Eye (tissue), 1 donor: ENCODE data around the gene KRT72.
"Not testable (repeated sequence)": the region's sequence is repeated elsewhere in the genome, so short reads cannot be mapped to it uniquely, and the experiment has no call there.

Experiments
- DNase-seq: peaks from one replicate; pipeline ENCODE4 v3.0.0-alpha.2; 2015

Gene KRT72

DNA sequence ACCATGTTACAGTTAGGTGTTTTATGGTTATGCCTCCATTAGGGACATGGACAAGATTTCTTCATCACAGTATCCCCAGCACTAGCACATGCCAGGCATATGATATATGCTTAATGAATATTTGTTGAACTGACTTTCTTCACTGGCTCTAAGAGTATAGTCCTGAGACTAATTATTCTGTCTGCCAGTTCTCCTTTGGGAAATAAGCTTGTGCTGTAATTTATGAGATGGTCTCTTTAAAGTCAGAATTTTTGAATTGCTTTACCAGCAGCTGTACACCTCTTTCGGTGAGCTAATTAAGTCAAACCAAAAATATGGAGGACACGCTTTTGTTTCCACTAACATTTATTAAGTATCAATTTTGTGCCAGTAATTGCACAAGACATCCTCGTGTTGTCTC is 4.8 kb upstream of the KRT72 start:
- DNase-seq: no peak

DNA sequence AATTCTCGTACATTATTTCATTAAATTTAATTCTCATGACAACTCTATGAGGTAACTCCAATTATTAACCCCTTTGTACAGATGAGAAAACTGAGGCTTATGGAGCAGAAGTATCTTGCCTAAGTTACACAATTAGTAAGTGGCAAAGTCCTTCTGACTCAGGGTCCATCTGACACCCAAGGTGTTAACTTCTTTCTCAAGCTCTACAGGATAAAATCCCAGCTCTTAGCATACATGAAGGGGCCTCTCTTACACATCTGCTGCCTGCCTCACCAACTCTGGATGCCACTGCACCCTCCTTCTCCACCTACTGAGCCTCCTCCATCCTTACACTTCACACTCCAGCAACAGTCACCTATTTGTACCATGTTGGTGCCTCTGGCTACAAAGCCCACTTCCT is 4.3 kb upstream of the KRT72 start:
- no peak for DNase-seq

DNA sequence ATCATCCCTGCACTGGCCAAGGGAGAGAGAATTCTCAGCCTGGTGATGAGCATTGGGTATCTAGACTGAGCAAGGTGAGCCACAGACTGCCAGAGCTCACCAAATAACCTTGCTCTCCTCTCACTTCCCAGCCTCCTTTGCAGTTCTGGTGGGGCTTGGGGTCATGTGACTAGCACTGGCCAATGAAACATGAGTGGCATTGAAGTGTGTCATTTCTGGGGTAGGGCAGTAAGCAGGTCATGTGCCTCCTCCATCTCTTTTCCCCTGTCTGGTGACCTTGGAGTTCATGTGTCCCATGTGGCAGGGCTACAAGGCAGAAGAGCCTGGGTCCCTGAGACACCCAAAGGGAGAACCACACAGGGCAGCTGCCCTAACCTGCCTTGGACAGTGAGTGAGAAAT is 3.6 kb upstream of the KRT72 start:
- DNase-seq: no peak

DNA sequence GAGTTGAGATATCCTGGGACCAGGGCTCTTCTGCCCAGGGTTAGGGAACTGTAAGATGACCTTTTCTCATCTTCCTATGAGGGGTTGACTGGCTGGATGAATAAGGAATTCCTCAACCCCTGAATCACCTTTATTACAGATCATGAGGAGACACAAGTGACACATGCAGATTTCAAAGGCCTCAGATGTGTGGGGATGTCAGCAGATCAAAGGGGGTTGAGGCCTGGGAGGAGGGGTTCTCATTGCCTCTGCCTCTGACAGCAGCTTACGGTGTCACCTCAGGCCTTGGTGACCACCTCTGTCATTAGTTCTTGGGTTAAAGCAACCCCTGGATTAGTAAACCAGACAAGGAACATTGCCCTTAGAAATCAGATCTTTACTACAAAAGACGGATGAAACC is 2.1 kb upstream of the KRT72 start:
- no peak for DNase-seq

DNA sequence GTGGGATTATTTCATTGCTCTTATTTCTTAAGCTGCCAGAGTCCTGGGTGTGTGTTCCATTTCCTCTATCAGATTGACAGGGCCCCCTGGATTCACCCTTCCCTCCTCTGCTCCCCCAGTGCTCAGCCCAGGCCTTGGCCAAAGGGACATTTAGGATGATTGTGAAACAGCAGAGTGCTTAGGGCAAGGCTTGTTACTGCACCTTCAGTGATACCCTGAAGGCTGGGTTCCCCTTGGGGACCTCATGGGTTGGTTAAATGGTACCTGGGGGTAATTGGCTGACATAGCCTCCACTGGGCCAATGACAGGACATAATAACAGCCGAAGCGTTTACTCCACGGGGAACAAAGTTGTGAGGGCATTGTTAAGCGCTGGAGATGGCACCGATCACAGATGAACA is 1.3 kb upstream of the KRT72 start:
- DNase-seq: no peak

DNA sequence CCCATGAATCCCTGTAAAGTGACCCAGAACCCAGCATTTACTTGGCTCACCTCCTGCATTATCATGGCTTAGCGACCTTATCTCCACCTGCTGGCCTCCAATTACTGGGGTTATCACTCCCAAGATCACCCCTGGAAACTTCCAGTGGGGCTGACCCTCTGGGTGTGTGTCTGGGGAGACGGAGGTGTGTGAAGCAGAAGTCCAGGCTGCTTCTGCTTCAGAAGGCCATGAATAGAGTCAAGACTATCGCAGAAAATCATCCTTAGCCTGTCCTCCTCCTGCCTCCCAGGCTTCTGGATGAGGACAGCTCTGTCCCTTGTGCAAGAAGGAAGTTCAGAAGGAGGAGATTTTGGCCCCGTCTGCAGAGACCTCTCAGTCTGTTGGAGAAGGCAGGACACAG is 408 bp upstream of the KRT72 start:
- DNase-seq: no peak

DNA sequence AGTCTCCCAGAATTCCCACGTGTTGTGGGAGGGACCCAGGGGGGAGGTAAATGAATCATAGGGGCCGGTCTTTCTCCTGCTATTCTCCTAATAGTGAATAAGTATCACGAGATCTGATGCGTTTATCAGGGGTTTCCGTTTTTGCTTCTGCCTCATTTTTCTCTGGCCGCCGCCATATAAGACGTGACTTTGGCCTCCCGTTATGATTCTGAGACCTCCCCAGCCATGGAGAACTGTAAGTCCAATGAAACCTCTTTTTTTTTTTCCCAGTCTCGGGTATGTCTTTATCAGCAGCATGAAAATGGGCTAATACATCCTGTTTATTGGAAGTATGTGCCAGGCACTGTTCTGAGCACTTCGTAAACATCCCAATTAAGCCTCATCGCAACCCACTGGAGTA is 788 bp downstream of the KRT72 start:
- DNase-seq: no peak

DNA sequence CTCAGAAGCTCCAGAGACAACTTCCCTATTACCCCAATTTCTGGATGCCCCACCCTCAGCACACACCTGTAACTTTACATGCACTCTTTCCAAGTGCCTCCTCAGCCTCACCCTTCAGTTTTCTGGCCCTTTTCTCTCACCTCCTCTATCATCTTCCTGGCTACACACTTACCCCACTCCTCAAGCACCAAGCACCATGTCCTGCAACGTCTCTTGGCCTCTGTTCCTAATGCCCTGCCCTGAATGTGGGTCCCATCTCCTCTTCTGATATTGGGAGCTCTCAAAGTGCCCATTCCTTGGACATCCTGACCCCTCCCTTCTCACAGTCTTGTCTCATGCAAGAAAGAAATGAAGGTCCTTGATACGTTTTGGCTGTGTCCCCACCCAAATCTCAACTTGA is 1.2 kb downstream of the KRT72 start:
- DNase-seq: no peak

DNA sequence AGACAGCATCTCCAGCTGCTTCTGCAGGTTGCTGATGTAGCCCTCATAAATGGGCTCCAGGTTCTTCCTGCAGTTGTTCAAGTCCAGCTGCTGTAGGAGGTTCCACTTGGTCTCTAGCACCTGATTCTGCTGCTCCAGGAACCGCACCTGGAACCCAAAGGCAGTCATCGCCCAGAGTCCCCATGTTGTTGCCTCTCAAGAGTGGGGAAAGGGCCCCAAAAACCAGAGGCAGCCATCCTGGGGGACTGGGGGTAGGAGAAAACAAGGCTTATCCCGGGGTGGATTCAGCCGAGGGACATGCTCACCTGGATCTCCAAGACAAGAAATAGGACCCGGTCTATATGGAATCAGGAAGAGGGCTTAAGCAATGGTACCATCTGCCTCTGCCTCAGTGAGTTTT is 2.3 kb downstream of the KRT72 start:
- no peak for DNase-seq

DNA sequence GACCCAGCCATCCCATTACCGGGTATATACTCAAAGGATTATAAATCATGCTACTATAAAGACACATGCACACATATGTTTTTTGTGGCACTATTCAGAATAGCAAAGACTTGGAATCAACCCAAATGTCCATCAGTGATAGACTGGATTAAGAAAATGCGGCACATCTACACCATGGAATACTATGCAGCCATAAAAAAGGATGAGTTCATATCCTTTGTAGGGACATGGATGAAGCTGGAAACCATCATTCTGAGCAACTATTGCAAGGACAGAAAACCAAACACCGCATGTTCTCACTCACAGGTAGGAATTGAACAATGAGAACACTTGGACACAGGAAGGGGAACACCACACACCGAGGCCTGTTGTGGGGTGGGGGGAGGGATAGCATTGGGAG is 7.0 kb downstream of the KRT72 start:
- DNase-seq: not testable (repeated sequence)

DNA sequence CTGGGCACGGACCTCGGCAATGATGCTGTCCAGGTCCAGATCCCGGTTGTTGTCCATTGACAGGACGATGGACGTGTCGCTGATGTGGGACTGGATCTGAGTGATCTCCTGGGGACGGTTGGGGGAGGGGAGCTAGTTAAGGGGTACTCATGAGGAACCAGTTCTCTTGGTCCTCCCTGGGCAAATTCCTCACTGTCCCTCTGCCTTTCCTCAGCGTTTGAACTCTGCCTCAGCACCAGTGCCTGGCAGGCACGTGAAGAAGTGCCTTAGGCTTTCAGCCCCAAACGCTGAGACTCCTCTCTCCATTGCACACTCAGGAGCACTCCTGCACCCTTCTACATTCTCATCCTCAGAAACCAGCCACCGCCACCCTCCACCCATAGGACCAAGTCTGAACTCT is 9.7 kb downstream of the KRT72 start:
- DNase-seq: no peak

DNA sequence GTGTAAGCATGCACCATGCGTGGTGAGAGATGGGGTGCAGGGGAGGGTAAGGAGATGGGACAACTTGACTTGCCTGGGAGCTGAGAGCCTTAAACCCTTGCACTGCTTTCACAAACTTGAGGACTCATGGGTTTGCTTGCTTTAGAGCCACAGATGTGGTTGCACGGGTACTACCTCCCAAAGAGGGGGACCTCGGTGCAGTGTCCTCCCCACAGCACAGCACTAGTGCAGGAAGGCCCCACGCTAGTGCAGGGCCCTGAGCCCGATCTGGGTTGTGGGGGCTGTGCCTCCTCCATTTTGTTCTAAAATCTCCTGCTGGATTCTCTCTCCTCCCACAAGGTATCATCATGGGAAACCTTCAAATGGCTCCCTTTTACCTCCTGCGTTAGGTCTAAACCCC is 11.2 kb downstream of the KRT72 start:
- no peak for DNase-seq

DNA sequence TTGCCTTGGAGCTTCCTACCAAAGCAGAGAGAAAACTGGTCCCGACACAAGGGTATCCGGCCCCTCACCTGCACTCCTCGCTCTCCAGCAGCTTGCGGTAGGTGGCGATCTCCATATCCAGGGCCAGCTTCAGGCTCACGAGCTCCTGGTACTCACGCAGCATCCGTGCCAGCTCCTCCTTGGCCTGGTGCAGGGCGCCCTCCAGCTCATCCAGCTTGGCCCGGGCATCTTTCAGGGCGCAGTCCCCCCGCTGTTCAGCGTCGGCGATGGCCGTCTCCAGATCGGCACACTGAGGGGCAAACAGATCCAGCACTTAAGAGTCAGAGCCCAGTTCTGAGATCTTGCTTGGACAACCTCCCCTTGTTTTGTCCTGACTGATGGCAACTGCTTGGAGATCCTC is 13.7 kb downstream of the KRT72 start:
- DNase-seq: no peak

DNA sequence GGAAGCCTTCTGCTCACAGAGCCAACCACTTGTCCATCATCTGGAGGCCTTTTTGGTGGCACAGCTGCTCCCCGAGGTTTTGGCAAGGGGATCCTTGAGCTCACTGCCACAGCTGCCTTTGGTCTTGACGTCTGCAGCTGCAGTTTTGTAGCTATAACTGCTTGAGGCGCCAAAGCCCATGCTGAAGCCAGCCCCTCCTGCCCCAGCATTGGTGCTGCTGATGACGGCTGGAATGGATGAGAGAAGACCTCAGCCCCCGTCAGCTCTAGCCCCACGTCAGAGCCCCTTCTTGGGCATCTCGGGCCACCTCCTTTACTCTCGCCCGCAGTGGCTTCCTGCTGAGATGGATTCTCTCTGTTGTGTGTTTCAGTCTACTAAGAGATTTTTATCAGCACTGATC is 15.3 kb downstream of the KRT72 start:
- DNase-seq: no peak

DNA sequence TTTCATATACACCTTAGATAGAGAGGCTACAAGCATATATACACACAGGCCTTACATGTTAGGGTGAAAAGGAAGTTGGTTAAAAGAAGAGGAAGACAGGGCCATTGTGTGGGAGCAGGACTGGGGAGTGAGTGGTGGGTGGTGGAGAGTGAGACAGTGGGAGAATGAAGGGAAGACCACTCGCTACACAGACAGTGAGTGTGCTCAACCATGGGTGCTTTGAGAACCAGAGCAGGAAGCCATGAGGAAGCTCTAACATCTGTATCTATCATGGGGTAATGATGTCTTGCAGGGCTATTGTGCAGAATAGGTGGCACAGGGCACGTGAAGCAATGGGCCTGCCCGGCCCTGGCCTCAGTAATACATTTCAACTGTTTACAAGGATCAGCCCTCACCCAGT is 16.2 kb downstream of the KRT72 start:
- no peak for DNase-seq

DNA sequence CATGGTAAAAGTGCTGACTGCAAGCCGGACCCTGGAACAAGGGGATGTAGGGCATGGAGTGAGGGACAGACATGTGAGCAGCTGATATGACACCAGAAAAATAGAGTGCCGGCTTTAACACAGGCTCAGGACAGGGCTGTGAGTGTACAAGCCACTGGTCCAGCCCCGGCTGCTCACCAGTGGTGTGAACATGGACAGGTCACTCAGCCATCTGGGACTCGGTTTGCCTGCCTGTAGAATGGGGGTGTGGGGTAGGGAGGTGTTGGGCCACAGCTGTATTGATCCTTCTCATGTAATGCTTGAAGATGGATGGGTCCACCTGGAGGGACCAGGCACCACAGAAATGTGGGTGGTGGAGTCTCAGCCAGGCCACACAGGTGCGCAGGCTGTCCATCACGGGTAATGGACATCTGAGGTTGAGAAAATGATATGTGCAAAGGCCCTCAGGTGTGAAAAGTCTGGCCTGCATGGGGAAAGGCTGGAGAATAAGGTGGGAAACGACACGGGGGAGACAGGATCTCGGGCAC is 17.0 kb downstream of the KRT72 start:
- no peak for DNase-seq

DNA sequence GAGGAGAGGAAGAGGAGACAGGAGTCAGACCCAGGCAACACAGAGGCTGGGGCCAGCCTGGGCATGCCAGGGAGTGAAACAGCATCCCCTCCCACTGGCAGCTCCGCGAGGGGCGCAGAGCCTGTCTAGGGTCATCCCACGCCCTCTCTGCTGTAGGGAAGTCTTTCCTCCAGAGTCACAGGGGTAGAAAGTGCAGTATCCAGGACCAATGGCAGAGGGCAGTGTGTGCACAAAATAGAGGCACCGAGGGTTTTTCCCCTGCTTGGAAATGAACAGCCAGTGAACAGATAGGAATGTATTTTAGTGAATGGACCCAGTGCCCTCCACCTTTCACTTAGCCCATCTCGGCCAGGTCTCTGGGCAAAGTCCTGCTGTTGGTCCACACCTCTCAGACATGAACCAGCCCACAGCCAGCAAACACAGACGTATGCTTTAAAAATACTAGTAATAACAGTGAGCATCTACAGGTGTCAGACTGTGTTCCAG is 18.2 kb downstream of the KRT72 start:
- peak; percentile 84 for DNase-seq

DNA sequence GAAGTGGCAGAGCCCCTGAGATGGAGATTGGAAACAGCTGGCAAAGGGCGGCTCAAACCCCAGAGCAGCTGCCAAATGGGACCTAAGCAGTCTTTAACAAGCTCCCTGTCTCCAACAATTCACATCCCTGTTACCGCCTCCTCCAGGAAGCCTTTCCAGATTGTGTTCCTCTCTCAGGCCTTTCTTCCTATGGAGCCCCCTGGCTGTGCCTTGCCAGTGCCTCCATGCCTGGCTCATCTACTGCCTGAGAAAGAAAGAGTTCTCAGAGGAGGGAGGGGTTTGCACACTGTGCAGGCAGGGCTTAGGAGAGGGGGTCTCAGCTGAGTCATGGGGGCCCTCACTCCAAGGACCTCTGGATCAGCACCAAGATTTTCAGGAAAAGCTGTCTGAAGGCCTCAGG is 18.8 kb downstream of the KRT72 start:
- no peak for DNase-seq

DNA sequence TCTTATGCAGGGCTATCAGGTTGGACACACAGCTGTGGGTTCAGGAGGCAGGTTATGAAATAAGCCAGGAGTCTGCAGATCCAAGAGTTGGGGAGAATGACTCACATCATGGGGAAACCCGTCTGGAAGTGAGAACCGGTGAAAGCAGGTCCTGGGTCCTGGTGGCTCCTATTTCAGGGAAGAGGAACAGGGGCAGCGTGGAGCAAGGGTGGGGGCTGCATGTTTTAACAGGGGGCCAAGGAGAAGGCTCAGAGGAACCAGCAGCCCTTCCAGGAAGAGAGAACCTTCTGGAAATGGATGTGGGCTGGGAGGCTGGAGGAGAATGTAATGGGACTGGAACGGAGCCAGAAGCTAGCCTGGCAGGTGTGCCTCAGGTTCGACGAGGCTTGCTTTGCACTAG is 19.8 kb downstream of the KRT72 start:
- DNase-seq: no peak

DNA sequence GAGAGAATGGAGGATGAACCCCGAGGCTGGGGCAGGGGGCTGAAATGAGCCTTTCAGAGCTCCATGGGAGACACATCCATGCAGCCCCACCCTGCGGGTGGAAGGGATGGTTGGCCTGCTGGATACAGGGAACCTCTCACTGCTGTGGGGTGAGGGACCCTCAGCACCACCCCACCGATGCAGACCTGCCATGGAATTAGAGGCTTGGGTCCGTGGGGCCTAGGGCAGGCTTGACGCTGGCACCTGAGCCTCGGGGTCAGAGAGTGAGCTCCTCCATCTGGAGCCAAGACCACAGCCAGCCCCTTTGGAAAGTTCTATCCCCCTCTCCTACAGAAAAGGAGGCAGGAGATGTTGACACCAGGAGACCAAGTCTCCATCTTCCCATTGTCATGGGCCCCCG is 20.2 kb downstream of the KRT72 start:
- DNase-seq: no peak

DNA sequence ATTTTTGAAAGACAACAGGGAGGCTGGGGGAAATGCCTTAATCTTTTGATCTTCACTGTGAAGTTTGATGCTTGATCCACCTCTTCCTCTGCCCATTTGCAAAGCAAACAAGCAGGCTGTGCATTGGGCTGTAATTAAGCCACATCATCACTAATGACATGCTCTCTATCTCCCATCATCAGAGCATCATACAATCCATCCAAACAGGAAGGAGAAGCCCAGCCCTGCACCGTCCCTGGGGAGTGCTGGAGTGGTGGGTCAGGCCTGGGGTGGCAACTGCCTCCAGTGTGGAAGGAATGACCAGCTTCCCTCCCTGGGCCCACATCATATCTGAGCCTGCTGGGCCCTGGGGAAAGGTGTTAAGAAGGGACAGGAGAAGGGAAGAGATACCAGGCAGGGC is 20.8 kb downstream of the KRT72 start:
- peak; percentile 18 for DNase-seq

DNA sequence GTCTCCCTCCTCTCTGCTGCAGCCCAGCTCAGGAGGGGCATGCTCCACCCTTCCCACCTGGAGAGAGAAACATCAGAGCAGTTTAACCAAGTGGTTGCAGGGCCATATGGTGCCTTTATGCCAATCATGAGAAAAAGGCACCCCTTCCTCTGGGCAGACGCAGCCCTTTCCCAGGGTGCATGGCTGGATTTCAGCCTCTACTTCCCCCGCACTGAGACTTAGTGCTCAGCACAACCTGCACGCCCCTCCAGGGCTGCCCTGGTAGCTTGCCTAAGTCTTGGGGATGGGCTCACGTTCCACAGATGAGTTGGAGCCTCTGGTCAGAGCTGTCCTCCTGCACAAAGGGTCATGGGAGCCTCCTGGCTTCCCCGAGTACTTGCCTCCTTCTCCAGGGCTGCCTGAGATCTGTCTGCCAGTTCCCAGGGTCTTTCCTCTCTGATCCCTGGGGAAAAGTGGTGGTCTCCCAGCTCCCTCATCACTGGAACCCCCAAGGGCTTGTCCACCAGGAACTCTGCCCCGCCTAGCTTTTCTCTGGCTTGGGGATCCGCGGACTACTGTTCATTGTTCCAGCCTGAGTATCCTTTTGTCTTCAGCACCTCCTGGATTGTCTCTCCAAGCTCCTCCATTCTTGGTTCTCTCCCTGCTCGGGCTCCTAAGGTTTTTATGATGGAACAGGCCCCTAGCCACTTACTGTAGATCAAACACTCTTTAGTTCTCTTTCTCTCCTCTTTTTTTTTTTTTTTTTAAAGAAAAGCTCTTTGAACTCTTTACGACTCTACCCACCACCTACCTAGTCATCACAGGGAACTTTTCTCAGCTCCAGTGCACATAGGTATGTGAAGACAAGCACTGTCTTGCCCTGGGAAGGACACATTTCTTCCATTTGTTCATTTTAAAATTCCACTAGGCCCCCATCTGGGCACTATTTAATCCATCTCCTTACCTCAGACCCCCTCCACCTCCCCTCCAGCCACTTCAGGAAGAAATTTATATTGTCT is 21.5 kb downstream of the KRT72 start:
- DNase-seq: peak; percentile 17

DNA sequence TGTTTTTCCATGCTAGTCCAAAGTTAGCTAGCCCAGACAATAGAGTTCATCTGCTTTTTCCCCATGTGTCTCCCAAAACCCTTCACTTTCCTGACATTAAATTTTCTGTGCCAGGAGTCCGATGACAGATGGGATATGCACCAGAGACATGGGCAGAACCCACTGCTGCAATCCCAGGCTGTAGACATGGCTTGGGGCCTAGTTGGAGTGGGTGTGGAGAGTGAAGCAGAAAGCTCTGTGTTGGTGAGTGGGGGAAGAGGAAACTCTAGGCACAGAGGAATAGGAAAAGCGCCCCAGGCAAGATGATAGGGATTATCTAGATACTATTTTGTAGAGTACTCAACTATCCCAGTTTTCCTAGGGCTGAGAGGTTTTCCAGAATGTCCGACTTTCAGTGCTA is 22.8 kb downstream of the KRT72 start:
- DNase-seq: no peak

DNA sequence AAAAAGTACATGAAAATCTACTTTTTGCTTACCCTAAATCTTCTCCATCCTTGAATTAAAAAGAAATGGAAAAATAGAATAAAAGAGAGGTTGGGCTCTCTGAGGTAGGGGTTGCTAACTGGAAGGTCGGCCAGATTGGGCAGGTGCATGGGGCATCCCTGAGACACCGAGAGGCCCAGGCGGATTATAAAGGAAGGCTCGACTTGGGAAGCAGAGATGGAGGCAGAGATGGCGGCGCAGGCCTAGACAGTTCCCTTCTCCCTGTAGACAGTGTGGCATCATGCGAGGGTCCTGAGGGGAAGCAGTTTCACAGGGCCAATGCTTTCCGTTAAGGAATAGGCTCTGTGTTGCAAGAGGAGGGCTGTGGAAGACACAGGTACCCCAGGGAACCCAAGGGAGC is 23.9 kb downstream of the KRT72 start:
- DNase-seq: no peak

DNA sequence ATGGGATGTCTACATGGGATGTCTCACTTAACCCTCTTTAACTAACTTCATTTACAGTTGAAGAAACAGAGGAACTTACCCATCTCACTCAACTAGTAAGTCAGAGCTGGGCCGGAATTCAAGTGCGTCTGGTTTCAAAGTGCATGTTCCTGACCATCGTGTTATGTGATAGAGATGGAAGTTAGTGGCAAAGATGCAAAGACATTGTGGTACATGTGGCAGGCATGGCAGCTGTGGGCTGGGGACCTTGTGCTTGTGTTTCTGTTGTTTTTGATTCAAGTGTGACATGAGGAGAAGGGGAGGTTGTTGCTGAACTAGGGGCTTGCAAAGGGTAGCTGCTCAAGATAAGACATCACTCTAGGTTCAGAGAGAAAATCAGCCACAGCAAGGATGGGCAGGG is 25.3 kb downstream of the KRT72 start:
- DNase-seq: no peak
